GDM1 (cell line): ENCODE measurements around the gene BZW2.

Source experiments
- DNase-seq: peaks from one replicate; lab custom pipeline; 2025; lab: John Stamatoyannopoulos, UW

The BZW2 gene

DNA sequence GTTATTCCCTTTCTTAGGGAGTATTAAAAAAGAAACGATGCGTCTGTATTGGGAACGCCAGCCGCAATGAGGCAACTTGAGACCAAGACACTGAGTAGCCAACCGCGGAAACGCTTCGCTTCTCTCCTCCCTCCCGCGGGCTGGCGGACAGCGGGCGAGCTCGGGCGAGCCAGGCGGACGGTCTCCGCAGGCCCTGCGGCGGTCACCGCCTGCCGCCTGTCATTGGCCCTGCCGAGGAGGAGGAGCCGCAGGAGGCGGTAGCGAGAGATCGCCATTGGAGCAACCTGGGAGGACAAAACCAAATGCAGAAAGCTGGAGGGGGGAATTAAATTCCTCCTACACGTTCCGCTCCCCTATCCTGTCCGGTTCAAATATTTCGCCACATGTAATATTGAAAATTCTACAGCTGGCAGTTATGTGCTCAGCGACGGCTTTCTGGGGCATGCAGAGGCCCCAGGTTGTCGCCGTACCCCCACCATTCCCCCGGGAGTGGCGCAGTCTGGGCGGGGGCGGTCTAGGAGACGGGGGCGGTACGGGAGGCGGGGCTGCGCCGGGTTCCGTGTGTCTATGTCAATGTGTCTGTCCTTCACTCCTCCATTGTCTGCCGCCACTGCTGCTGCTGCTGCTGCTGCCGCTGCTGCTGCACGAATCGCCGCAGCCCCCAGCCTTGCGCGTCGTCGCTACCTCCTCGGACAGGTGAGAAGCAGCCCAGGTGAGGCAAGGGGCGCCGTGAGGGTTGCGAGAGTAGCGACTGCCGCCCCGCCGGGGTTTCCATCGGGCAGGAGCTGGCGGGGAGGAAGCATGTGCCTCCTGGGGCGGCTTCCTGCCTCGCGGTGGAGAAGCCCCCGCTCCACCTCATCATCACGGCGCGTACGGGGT lies at the start of gene BZW2, which contains the start of gene ANKMY2:
TSS of gene BZW2 (plus strand) at position 589 of the 879 bp plus-strand sequence. CDS start 19,263 bp downstream, outside the sequence.
TSS of gene ANKMY2 (minus strand) at position 162 of the 879 bp plus-strand sequence. CDS start 181 bp downstream, outside the sequence.
- peak; percentile 96 for DNase-seq

DNA sequence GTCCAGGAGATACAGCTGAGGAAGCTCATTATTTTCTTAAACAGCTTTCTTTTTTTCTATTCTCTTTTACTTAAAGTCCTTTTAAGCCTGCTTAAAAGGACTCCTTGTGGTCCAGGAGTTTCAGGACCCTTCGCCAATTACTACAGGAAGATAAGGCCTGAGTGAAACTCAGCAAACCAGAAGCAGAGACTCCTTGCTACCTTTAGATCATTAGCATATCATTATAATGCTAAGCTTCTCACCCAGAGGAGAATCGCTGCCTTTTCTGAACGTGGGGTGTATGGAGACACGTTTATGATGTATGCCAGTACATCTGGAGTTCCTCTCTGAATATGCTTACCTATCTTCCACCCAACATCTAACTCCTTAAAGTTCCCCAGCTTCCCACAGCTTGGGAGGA lies 48.0 kb upstream of the BZW2 start:
- no peak for DNase-seq

DNA sequence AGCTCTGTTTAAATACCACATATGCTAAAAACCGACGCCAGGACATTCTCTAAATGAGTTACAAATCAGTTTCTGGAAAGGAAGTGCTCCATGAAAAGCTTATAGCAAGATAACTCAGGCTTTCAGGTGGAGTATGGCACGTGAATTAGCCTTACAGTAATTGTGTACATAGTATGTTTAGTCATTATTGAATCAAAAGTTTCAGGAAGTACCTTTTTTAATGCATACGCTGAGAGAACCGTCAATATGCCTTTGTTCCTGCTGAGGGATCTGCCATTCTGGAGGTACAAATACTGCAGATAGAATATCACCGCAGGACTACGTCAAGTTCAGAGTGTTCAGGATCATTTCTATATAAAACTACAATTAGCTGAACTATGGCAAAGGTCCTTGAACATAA lies 46.1 kb upstream of the BZW2 start:
- no peak for DNase-seq

DNA sequence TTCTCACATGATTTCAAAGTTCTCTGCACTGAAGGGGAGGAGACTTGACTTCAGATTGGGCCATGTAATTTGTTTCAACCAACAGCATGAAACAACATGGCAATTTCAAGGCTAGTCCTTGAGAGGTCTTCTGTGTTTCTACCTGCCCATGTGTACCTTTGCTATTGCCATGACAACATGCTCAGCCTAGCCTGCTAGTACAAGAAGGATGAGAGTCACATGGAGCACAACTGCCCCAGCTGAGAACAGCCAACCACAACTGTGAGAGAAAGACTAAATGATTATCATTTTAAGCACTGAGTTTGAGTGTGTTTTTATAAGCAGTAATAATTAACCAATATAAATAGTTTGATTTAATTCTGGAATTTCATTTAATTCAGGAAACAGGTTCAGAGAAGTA lies 42.3 kb upstream of the BZW2 start:
- no peak for DNase-seq

DNA sequence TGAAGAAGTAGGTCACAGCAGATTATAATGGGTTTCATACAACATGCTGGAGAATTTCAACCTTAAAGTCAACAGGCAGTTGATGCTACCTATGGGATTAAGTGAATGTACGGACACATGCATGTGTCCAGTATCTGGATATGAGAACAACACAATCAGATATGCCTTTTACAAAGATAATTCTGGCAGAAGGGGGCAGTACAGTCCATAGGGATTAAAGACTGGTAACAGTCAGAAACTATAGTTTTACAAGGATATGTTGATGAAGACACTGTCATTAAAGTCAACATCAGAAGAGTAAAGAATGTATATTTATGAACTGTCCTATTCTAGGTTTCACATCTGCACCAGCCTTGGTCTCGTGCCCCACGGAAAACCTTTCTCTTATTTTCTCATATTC lies 41.9 kb upstream of the BZW2 start:
- no peak for DNase-seq

DNA sequence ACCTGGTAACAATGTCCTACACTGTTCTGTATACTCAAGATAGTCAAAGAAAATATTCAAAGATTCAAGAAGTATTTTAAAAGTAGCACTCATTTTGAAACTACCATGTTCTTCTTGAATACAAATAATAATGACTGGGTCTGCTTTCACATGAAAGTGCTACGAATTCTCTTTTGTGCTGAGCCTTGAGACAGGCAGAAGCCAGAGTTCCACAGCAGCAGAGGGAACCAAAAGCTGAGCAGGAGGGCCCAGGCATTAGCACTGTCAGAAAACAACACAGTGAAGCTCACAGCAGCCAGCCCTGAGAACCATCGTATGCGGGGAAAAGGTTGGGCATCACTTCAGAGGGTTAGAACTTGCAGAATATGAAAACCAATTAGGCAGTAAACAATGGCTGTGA lies 39.3 kb upstream of the BZW2 start:
- no peak for DNase-seq

DNA sequence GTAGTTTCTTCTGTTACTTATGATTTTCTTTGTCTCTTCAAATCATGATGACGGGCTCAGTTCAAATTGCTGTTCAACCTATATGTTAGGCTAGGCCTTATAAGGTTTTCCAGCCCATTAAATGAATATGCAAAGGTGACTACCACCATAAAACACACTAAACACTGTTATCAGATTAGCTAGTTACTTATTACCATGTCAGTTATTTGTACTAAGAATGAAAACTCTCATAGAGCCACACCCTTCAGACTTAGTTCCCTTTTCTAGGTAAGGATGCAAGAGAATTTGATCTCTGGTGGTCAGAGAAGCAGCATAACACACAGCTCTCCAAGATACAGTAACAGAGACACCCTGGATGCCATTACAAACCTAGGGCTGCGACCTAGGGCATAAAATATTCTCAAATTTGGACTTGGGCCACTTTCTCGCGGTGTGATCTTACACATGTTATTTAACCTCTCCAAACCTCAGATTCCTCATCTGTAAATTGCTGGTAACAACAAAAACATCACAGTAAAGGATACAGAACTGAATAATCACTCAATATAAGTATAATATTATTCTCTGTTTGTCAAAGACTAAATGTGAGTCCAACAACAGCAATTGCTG lies 36.0 kb upstream of the BZW2 start:
- no peak for DNase-seq

DNA sequence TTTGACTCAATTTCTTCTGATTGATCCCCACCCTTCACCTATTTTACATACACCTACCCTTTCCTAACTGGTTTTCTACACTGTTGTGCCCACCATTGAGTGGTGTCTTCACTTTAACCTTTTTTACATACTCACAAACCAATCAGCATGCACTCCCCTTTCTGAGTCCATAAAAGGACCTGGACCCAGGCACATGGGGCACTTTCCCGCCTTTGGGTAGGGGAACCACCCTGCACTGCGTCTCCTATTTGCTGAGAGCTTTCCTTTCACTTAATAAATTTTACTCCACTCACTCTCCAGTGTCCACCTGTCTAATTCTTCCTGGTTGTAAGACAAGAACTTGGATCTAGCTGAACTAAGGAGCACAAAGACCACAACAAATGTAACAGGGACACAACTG lies 34.3 kb upstream of the BZW2 start:
- DNase-seq = no peak

DNA sequence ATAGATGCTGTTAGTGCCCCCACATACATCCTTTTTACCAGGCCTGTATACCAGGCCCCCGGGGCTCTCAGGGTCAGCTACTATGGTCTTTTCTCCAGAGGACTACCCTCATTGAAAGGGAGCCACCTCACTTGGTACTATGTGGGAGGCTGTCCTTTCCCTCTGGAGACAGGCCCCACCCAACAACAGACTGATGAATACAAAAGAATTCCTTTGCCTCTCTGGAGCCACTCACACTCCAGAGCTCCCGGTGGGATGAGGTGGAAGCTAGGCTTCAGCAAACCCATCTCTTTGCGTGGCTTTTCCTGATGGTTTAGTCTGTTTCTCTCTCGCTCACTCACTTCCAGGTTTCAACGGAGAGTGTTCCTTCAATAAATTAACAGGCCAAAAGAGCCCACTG lies 30.8 kb upstream of the BZW2 start:
- DNase-seq = no peak

DNA sequence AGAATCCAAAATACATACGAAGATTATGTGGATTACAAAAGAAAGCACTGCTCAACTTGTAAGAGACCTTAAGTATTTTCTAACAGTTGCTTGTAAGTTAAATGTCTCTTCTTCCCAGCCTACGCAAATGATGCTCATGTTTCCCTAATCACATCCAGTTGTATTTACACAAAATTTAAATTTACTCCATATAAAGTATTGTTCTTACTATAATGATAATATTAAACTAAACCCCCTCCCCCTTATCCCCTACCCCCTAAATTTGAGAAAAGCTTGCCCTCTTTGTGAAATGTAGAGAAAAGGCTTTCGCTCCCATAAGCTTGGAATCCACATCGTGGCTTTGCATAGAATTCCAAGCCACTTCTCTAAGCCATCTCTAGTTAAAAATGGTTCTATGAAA lies 29.9 kb upstream of the BZW2 start:
- DNase-seq = no peak

DNA sequence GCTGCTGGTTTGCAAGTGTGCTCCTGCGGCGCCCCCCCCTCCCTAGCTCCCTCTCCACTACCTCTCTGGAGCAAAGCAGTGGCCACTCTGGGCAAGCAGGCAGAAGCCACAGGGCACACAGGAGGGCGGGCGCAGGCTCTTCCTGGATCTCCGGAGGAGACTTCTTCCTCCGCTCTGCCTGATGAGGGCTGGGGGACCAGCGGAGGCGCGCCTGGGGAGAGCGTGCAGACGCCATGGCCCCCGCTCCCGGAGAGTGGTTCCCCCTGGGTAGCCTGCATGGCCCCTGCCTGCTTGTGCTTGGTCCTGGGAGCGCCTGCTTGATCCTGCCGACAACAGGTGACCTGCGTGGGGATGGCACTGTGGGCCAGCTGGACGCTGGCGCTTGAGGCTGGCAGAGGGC lies 29.4 kb upstream of the BZW2 start:
- no peak for DNase-seq

DNA sequence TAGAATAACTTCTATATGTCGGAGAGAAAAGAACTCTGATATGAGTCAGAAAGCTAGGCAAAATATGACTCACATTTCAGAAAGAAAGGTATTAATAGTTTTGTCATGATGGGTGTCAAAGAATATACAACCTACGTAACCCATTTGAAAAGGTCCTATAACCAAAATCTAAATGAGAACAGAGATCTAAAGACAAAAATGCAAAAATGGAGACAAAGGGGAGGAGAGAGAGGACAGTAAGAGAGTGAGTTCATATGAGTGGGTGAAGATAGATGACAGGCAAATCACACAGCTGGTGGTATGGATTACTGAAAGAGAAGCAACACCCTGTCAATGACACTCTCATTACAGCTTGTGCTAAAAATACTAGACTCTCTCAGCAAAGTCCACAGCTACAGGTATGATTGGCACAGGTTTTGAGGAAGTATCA lies 26.0 kb upstream of the BZW2 start:
- DNase-seq = no peak

DNA sequence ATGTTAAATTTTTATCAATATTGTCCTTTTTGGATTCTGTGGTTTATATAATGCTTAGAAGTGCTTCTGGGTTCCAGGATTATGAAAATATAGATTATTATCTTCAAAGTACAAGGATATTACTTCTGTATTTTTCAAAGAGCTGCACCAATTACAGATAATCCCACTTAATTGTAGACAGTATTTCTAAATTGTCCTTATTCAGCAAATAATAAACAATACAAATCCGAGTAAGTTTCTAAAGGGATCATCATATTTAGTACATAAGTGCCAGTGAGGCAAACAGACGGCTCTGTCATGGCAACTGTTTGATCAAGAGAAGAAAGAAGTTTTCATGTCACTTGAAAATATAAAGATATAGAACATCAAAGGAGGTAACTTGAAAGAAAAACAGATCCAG lies 19.6 kb upstream of the BZW2 start:
- no peak for DNase-seq

DNA sequence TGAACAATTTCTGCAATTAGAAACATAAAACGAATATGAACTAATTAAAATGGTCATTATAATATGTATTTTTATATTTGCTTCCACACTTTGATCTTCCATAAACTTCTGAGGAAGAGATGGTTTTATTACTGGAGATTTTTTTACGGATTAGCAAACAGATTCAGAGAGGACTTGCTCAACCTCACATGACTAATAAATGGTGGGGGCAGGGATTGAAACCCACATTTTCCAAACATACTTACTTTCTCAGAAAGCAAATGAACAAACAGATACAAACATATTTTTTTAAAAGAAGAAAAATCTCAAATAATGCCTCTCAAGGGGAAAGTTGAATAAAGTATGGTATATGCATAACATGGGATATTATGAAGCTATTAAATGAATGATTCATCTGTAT lies 18.7 kb upstream of the BZW2 start:
- DNase-seq = no peak

DNA sequence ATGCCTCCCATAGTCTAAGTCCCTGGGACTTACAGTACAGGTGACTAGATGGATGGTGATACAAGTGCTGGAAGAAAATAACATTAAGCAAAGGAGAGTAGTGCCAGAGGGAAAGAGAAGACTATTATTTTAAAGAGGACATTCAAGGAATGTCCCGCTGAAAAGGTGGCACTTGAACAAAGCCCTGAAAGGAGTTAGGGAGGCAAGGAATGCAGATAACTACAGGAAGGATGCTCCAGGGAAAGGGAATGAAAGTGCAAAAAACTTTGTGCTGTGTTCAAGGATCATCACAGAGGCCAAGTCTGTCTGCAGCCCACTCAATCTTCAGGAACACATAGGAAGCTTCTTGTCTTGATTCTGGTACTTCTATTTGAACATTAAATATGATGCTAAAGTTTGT lies 15.3 kb upstream of the BZW2 start:
- no peak for DNase-seq

DNA sequence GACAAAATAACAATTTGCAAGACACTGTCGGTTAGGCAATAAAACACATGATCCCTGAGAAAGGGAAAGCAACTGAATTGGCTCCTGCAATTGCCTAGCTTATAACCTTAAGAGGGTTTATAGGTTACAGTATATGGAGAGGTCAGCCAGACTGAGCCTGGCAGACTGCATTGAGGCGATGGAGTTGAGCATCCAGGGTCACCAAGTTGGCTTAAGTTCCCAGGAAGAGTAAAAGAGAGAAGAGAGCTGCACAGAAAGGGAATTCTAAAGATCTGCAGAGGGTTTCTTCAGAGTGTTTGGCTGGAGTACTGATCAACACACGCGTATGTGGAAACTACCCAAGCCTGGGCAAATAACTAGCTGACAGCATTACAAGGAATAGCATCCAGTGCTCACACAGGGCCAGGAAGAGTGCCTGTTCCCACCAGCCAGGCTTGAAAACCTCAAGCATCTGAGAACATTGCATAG lies 11.7 kb upstream of the BZW2 start:
- no peak for DNase-seq

DNA sequence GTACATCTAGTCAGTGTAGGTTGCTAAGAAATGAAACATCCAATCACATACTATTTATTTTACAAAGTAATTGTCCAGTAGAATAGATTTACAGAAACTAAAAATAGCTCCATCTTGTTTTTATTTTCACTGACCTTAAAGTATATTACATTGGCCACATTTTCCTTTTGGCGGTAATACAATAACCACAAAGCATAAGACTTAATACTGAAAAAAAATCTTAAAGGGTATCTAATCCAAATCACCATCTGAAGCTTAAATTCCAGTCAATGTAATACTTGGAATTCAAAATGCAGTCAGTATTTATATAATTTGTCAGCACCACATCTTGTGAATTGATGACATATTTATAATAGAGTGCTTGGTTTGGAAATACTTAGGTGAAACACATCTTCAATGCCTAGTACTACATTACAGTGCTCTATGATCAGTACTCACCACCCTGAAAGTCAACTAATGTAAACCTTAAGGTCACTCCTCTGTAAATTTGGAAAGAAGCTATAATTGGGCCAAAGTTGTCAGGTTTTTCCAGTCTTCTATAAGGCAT lies 9.4 kb upstream of the BZW2 start:
- DNase-seq = no peak

DNA sequence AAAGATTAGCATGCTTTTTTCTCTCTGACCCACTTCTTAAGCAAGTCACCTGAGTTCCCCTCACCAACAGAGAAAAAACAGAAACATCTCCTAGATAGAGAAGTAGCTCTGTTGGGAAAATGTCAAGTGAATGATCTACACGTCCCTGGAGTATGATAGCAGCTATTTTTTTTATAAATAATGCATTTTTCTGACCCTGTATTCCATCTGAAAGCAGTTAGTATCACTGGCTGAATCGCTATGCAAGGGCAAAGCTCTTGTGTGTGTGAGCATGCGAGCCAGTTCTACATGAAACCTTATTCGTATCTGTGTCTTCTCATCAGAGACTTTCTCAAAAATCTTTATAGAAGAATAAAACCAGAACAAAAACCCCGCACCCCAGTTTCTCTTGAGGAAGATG lies 8.6 kb upstream of the BZW2 start:
- DNase-seq = no peak

DNA sequence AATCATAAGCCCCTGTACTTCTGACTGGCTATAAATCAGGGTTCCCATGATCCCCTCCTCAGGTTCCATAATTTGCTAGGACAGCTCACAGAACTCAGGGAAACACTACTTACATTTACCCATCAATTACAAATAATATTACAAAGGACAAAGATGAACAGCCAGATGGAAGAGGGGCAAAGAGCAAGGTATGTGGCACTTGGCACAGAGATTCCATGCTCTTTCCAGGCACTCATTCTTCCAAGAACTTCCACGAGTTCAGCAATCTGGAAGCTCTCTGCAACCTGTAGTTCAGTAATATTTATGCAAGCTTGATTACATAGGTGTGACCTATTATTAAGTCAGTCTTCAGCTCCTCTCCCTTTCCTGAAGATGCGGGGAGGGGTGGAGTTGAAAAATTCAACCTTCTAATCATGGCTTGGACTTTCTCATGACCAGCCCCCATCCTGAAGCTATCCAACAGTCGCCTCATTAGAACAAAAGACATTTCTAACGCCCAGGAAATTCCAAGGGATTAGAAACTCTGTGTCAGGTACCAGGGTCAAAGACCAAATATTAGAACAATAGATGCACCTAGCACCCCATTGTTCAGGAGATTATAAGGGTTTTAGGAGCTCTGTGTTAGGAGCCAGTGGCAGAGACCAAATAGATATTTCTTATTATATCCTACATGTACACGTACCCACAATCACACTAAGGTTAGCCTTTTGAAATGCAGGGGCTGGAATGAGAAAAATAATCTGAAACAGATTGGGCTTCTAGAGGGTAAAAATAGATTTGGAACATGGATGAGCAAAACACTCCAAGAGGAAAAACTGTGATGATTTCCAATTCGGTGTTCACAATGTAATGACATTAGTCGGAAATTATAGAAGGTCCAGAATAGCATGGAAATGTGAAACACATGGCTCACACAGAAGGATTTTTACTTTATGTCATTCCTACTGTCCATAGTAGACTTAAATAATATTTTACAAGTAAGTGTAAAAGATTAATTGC lies 7.4 kb upstream of the BZW2 start:
- DNase-seq = no peak

DNA sequence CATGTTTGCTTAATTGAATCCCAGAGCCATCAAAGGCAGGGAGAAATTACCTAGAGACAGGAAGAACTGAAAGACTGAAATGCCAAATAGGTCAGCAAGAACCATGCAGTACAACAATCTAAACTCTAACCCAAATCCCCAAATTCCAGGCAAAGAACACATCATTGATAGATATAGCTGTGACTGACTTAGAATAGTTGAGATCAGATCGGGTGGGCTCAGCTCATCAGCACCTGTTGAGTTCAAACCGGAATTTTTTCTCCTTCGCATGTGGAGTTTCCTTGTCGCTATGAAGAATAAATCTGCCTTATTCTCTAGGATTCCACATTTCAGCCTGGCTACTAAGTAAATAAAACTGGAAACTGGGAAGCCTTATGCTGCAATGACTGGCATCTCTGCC lies 1.8 kb upstream of the BZW2 start:
- DNase-seq = no peak

DNA sequence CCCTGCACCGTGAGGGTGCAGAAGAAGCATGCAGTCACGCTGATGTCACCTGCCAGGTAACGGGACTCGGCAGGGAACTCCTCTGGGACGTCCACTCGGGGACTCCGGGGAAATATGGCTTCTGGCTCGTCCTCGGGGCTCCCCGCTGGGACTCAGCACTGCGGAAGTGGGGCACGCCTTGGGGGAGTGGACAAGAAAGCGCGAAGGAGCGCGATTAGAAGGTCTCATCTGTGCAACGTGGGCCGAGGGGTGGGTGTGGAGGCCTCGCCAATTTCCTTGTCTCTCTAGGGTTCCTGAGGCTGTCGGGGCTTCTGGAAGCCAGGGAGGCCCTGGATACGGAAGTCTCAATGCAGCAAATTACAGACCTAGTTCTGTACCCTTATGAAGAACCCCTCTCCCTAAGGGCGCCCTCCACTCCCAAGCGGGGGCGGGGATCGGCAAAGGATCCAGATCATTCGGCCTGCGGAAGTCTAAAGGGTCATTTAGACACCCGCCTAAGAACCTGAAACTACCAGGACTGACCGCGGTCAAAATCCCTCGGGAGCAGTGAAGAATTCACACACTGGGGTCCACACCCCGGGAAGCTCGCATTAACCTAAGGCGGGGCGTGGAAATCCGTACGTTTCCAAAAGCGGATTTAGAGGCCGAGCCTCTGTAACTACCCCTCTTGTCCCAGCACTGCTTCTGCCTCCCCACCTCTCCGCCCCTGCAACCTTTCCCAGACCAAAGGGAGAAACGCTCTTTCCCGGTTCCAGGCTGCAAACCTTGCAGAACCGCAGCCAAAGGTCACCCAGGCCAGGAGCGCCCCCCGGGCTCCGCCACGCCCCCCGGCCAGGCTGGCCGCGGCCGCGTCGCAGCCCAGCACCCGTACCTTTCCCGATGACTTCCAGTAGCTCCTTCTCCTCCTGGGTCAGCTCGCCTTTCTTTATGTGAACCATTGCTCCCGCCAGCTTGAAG lies 1.1 kb upstream of the BZW2 start:
- peak; percentile 43 for DNase-seq
